GM13976 (cell line): ENCODE data around the gene NFIA.

Source experiments
- DNase-seq: peaks from one replicate; pipeline ENCODE4 v3.0.0; 2012; ENCODE audit warnings: low spot score
- CTCF ChIP-seq: IDR thresholded peaks from 2 replicates; pipeline ENCODE4 v1.5.1; 2012; ENCODE audit warnings: borderline replicate concordance, mild to moderate bottlenecking; ENCODE audit not compliant: insufficient read depth; ENCODE audit errors: extremely low read depth, missing control alignments, control extremely low read depth
- in situ Hi-C: fragments of 300-500 bp; cut with MboI; formaldehyde crosslinking; loops from one replicate; pipeline ENCODE4 v1.12.0; 2022; ENCODE audit warnings: low sequenced_read_pairs, mixed read lengths, inconsistent platforms; ENCODE audit not compliant: unreplicated experiment

Gene NFIA

DNA sequence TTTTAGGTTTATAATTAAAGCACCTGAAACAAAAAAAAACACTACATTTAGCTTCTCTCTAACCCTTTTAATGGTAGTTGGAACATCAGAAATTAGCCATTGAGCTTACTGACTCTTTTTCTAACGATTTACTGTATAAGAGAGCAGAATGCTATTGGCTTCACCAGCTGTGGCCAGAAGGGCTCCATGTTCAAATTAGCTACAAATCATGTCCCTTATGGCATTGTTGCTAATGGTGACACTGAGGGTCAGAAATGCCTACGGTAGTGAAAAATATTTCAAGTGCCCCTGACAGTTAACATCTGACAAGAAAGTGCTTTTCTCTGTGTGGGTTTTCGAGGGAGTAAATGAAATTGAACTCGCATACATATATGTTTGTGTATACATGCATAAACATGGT is 232.7 kb downstream of the NFIA start:
- no peak for TF ChIP-seq CTCF
- no peak for DNase-seq
- in situ Hi-C loops: no loop called here

DNA sequence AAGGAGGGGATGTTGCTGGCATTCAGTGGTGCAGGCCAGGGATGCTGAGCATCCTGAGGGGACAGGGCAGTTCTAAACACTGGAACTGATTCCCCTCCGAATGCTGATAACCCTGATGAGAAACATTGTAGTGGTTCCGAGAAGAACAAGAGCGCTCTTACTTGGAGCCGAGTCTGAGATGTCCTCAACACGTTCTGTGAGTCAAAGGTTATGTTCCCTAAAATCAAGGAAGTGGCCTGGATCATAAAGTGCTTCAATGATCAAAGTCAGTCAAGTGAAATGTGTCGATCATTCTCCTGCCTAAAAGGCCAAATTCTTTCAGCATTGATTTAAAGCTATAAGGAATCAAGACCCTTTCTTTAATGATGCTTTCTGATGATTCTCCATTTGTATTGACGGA is 234.1 kb downstream of the NFIA start:
- TF ChIP-seq CTCF: no peak
- in situ Hi-C loops: no loop called here
- DNase-seq: no peak

- DNase-seq: peak; percentile 16
- in situ Hi-C loops: no loop called here
- no peak for TF ChIP-seq CTCF
Observed at GRCh38 chr1:61318319-61319125, 236.2 kb downstream of the NFIA start.

DNA sequence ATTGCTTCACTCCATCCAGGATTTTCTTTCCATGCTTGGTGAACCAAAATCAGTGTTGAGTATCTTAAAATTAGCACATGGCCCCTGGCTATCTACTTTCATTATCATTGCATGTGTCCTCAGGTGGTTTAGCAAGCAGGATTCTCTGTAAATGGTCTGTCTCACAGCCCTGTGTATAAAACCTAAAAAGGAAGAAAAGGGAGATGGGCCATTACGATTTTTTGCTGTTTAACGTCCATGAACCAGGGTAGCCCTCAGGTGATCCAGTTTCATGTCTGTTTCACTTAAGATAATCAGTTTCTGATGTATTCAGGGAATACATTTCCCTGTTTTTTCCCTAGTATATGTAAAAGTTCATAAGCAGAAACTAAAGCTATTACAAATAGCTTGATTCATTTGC is 238.2 kb downstream of the NFIA start:
- TF ChIP-seq CTCF: no peak
- DNase-seq: no peak
- in situ Hi-C loops: no loop called here

- DNase-seq: no peak
- in situ Hi-C loops: no loop called here
Observed at GRCh38 chr1:61322008-61322744, 239.8 kb downstream of the NFIA start.

GRCh38 chr1:61322769-61323168 is 240.4 kb downstream of the NFIA start:
- no peak for TF ChIP-seq CTCF
- in situ Hi-C loops: no loop called here
- no peak for DNase-seq

More at GRCh38 chr1:61322008-61322744, 239.8 kb downstream of the NFIA start:
- no peak for TF ChIP-seq CTCF
